Heart right ventricle (tissue), 16 donors: ENCODE data around the gene SKIC2. TPM values are rescaled to one million over a fixed set of nuclear protein-coding genes. Genes with fewer than 3 reads are reported as not detected.
"Not testable (repeated sequence)": the region's sequence is repeated elsewhere in the genome, so short reads cannot be mapped to it uniquely, and the experiment has no call there.

Experiments
- ATAC-seq, 8 donors: fragments of 200-7000 bp; cut with Tn5 transposase; one replicate each; pipeline ENCODE4 v1.9.1; 2020; ENCODE audit warnings: mild to moderate bottlenecking in 8 of 8, moderate library complexity in 8 of 8, moderate number of reproducible peaks in 1 of 8
- DNase-seq, 2 donors: peaks; one replicate each; pipeline ENCODE4 v3.0.0-alpha.2; 2020
- H3K27ac ChIP-seq, 10 donors: fragments of 200-600 bp; sonication (generic) in 2 of 10; one replicate each; pipeline versions ENCODE4 v1.5.0 to v1.8.0; 2020 to 2022; ENCODE audit warnings: mild to moderate bottlenecking in 3 of 10
- H3K27me3 ChIP-seq, 7 donors: fragments of 200-600 bp; one replicate each; pipeline ENCODE4 v1.8.0; 2021 to 2022; ENCODE audit warnings: mild to moderate bottlenecking in 2 of 7
- H3K36me3 ChIP-seq, 9 donors: fragments of 200-600 bp; sonication (generic) in 1 of 9; one replicate each; pipeline versions ENCODE4 v1.5.0 to v1.8.0; 2020 to 2022; ENCODE audit warnings: mild to moderate bottlenecking in 2 of 9
- H3K4me1 ChIP-seq, 9 donors: fragments of 200-600 bp; sonication (generic) in 1 of 9; one replicate each; pipeline versions ENCODE4 v1.5.0 to v1.8.0; 2020 to 2022; ENCODE audit warnings: mild to moderate bottlenecking in 4 of 9
- H3K4me3 ChIP-seq, 10 donors: fragments of 200-600 bp; sonication (generic) in 2 of 10; one replicate each; pipeline versions ENCODE4 v1.5.0 to v1.8.0; 2020 to 2022; ENCODE audit warnings: mild to moderate bottlenecking in 7 of 10, moderate library complexity in 2 of 10
- H3K9me3 ChIP-seq, 11 donors: fragments of 200-600 bp in 10 of 11; sonication (generic) in 2 of 11; one replicate each; pipeline versions ENCODE4 v1.5.0 to v1.8.0; 2013 to 2022; ENCODE audit warnings: mild to moderate bottlenecking in 2 of 11, control low read depth in 1 of 11, moderate library complexity in 1 of 11
- WGBS, 2 donors: extraction: QIAGEN DNeasy Blood & Tissue Kit; methylation state at CpG; one replicate each; pipeline ENCODE4 v1.1.7; 2013; ENCODE audit warnings: inconsistent platforms in 1 of 2; 5-methylcytosine and 5-hydroxymethylcytosine counted together
- intact Hi-C, 10 donors: fragments of 100-400 bp; cut with DNase I; formaldehyde crosslinking; loops; one replicate each; pipeline versions ENCODE4 v1.11.1 to v1.14.2; 2022
- polyA plus RNA-seq, 2 donors: library from polyadenylated mRNA; stranded (reverse); fragments of 200-250 nt; gene quantifications; one replicate each; pipeline ENCODE4 v1.2.3, GENCODE V29; 2013
- total RNA-seq, 10 donors: library from RNA; stranded (reverse); fragmentation: NEBNext Ultra II Directional in 3 of 10; extraction: Animal tissue kit (Norgen Biotek cat#: 25700) in 3 of 10; gene quantifications; one replicate each; pipeline versions ENCODE4 v1.2.1 to v1.2.4, GENCODE V29; 2021 to 2023
- TF ChIP-seq, protein P1 (sequence below), 9 donors: fragments of 200-600 bp; sonication (generic) in 2 of 9; IDR thresholded peaks; one replicate each; pipeline versions ENCODE4 v1.5.0 to v1.8.0; 2021 to 2022; ENCODE audit warnings: antibody characterized with exemption in 9 of 9, mild to moderate bottlenecking in 5 of 9, moderate library complexity in 1 of 9
- donor health status: Arrhythmogenic right ventricular cardiomyopathy.
- donor health status: ischemic (EF 13 %, LVEDD 7.1; RV severe dilation, severe dysfunction).
- donor health status: healthy with polysubstance abuse.
- donor health status: DM: no; HTN: yes; CAD: no.
- donor health status: DM: no; HTN: no; CAD: no.
- donor health status: ischemic (EF 25% LVEDD 6.9; RV normal size, moderate dysfunction).
- donor health status: ischemic (EF 25% LVEDD 5.7; RV mildly dilated, moderate dysfunction).
- donor health status: healthy.
- donor health status: DM: yes; HTN: yes; CAD: no.
- donor health status: Ischemic cardiomyopathy.
- donor health status: ischemic (EF 35%, LVEDD 5.7; RV mildly dilated, moderate dysfunction).
- donor health status: nonischemic (EF 11% LVEDD 7.7; RV severe dilation, severe dysfunction).
- donor health status: DM: yes; HTN: yes; CAD: no.
- donor health status: PGD.
- donor health status: ischemic (EF 29% LVEDD 5.4; RV normal size, mild dysfunction).
- donor health status: nonischemic (EF 23%, LVEDD 6.1; RV moderate dilation, normal function).

The SKIC2 gene
- total and polyA plus RNA-seq, 12 donors, result 21.8 to 67.4 (median 34.4) TPM

DNA sequence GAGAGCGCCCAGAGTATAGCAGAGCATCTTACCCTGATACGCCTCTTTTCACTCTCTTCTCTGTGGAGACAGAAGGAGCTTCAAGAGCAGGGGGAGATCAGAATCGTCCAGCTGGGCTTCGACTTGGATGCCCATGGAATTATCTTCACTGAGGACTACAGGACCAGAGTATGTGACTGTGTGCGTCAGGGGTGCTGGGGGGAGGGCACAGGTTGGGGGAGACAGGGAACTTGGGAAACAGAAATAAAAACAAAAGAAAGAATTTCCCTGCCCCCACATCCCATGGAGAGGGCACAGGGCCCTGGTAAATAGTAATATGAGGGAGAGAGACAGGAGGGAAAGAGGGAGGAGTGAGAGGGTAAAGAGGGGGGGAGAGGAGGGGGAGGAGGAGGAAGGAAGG lies 19.9 kb downstream of the SKIC2 start:
- intact Hi-C loops, result no loop called here
- Histone ChIP-seq H3K27ac (no peak overlapping the region), H3K4me1 (peaks cover 0 to under 1% (median 0%) of the 10 kb centered on the region in 9 donors), H3K9me3 (no peaks in the 10 kb centered on the region), H3K4me3 (no peak overlapping the region), H3K27me3 (no peaks in the 10 kb centered on the region), H3K36me3 (peaks cover 0 to 39% (median 8%) of the 10 kb centered on the region in 9 donors)
- TF ChIP-seq, protein P1, sequence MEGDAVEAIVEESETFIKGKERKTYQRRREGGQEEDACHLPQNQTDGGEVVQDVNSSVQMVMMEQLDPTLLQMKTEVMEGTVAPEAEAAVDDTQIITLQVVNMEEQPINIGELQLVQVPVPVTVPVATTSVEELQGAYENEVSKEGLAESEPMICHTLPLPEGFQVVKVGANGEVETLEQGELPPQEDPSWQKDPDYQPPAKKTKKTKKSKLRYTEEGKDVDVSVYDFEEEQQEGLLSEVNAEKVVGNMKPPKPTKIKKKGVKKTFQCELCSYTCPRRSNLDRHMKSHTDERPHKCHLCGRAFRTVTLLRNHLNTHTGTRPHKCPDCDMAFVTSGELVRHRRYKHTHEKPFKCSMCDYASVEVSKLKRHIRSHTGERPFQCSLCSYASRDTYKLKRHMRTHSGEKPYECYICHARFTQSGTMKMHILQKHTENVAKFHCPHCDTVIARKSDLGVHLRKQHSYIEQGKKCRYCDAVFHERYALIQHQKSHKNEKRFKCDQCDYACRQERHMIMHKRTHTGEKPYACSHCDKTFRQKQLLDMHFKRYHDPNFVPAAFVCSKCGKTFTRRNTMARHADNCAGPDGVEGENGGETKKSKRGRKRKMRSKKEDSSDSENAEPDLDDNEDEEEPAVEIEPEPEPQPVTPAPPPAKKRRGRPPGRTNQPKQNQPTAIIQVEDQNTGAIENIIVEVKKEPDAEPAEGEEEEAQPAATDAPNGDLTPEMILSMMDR (IDR thresholded peaks at IDR 0.05), result no peak
- 84 to 88% methylated on average over 5 of the region's 5 CpGs for WGBS, 2 donors
- ATAC-seq (no peak), DNase-seq (no peak)

DNA sequence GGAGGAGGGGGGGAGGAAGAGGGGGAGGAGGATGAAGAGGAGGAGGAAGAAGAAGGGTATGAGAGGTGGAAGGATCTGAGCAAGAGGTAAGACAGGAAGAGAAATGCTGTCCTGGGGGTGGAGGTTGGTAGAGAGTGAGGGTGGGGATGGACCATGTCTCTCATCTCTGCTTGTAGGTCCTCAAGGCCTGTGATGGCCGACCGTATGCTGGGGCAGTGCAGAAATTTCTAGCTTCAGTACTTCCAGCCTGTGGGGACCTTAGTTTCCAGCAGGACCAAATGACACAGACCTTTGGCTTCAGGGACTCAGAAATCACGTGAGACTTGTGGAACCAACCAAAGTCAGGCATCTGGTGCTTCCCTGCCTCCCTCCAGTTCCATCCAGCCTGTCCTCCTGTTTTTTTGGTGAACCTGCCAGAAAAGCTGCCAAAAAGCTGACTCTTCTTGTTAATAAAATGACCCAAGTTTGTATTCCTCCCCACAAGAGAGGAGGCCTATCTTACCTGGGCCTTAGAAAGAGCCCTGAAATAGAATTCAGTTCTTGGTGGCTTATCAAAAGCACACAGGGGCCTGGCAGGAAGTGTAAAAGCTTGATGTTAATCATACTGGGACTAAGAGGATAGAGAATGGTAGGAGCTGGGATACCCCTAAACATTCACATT lies 20.4 kb downstream of the SKIC2 start:
- Histone ChIP-seq H3K9me3 (no peaks in the 10 kb centered on the region), H3K27ac (no peak overlapping the region), H3K4me1 (no peaks in the 10 kb centered on the region), H3K4me3 (no peak overlapping the region), H3K27me3 (no peaks in the 10 kb centered on the region), H3K36me3 (peaks cover 0 to 33% (median 8%) of the 10 kb centered on the region in 9 donors)
- DNase-seq, result no peak
- no peak for ATAC-seq
- intact Hi-C loops, result no loop called here
- TF ChIP-seq, protein P1 (IDR thresholded peaks at IDR 0.05), result no peak
- WGBS, 2 donors, result 86 to 88% methylated on average over 3 of the region's 3 CpGs

DNA sequence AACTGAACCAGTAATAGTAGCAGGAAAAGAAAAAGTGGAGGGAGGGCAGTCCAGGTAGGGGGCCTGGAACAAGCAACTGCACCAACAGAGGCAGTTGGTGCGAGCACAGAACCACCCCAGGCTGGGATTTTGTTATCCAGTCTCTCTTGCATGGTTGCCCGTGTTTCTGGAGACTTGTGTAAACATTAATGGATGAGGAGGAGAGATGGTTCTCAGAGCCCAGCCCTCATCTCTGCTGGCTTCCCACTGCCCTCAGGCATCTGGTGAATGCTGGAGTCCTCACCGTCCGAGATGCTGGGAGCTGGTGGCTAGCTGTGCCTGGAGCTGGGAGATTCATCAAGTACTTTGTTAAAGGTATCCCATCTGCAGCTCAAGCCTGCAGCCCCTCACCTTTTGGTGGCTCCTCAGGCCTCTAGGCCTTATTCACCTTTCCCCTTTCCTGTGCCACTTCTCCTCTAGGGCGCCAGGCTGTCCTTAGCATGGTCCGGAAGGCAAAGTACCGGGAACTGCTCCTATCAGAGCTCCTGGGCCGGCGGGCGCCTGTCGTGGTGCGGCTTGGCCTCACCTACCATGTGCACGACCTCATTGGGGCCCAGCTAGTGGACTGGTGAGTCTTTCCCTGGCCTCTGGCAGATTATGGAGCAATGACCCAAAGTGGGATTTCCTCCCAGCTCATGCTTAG lies 21.4 kb downstream of the SKIC2 start:
- ATAC-seq, H3K4me1 ChIP-seq, H3K4me3 ChIP-seq, H3K9me3 ChIP-seq, DNase-seq, H3K27ac ChIP-seq, H3K27me3 ChIP-seq, intact Hi-C loops: not testable (repeated sequence)
- WGBS, 2 donors, result 93 to 98% methylated on average over 12 to 13 of the region's 13 CpGs
- peaks cover 0 to 25% (median 8%) of the 10 kb centered on the region in 9 donors for H3K36me3 ChIP-seq

DNA sequence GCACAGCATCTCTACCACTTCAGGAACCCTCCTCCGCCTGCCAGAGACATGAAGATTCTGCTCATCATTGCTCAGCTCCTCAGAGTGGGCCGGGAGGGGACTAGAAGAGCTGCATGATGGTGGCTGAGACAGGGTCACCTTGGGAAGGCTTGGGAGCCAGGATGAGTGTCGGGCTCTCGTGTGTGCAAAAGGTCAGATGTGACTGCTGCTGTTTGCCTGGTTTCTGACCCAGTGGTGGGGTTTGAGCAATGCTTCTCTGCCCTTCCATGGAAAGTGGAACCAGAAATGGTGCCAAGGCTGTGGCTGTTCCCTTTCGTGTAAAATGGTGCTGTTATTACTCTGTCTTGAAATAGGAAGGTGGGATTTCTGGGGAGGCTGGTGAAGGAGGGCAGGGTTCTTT lies 22.0 kb downstream of the SKIC2 start:
- ATAC-seq, H3K4me3 ChIP-seq, H3K27me3 ChIP-seq, H3K27ac ChIP-seq, H3K9me3 ChIP-seq, DNase-seq, H3K4me1 ChIP-seq, intact Hi-C loops: not testable (repeated sequence)
- WGBS, 2 donors, result no CpG with 5 or more reads among the region's 5 CpGs
- peaks cover 0 to 22% (median 8%) of the 10 kb centered on the region in 9 donors for H3K36me3 ChIP-seq

DNA sequence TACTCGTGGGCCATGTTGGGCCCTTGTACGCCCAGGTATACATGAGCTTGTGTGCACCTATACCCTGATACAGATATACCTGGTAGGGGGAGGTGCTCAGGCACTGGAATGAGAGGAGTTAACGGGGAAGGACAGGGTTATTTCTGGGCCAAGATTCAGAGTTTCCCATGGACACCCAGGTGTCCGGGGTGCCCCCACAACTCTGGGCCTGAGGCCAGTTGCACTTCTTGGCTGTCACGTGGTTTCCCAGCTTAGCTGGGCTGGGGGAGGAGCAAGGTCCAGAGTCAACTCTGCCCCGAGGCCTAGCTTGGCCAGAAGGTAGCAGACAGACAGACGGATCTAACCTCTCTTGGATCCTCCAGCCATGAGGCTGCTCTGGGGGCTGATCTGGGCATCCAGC lies 22.8 kb downstream of the SKIC2 start, which contains the start of gene C4A:
Gene C4A, plus strand, starts transcription at position 314 of the 400 bp plus-strand sequence. Its CDS starts 51 bp downstream, at position 365.
- H3K27me3 ChIP-seq, H3K4me1 ChIP-seq, H3K4me3 ChIP-seq, DNase-seq, H3K9me3 ChIP-seq, intact Hi-C loops, H3K27ac ChIP-seq: not testable (repeated sequence)
- ATAC-seq, result peak; percentile 60 to 95 (median 86)
- no CpG with 5 or more reads among the region's 7 CpGs for WGBS, 2 donors
- peaks cover 0 to 22% (median 8%) of the 10 kb centered on the region in 9 donors for H3K36me3 ChIP-seq

DNA sequence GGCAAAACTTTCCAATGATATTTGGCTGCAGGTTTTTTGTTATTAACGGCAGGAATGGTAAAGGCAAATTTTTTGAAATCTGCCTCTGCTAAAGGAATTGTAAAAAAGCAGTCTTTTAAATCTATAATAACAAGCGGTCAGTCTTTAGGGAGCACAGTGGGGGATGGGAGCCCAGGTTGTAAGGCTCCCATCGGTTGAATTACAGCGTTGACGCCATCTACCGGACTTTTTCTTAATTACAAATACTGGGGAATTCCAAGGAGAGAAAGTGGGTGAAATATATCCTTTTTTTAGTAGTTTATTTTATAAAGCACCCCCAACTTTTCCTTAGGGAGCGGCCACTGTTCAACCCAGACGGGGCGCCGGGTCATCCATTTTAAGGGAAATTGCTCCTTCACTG lies 30.4 kb downstream of the SKIC2 start:
- H3K36me3 ChIP-seq, H3K4me1 ChIP-seq, DNase-seq, ATAC-seq, H3K4me3 ChIP-seq, H3K27ac ChIP-seq, intact Hi-C loops, H3K27me3 ChIP-seq, H3K9me3 ChIP-seq: not testable (repeated sequence)
- WGBS, 2 donors, result no CpG with 5 or more reads among the region's 10 CpGs

DNA sequence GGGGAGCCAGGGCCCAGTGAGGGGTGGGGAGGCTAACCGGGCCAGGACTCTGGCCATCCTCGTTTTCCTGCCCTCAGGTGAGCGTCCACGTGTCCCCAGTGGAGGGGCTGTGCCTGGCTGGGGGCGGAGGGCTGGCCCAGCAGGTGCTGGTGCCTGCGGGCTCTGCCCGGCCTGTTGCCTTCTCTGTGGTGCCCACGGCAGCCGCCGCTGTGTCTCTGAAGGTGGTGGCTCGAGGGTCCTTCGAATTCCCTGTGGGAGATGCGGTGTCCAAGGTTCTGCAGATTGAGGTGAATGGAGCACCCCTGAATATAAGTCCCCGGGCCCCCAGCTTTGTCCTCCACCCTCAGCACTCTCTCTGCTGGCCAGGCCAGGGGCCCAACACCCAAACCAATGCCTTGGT lies 35.4 kb downstream of the SKIC2 start:
- H3K4me3 ChIP-seq, H3K4me1 ChIP-seq, ATAC-seq, H3K27me3 ChIP-seq, H3K9me3 ChIP-seq, H3K36me3 ChIP-seq, DNase-seq, intact Hi-C loops, H3K27ac ChIP-seq: not testable (repeated sequence)
- WGBS, 2 donors, result 98 to 100% methylated on average over 8 to 9 of the region's 14 CpGs

DNA sequence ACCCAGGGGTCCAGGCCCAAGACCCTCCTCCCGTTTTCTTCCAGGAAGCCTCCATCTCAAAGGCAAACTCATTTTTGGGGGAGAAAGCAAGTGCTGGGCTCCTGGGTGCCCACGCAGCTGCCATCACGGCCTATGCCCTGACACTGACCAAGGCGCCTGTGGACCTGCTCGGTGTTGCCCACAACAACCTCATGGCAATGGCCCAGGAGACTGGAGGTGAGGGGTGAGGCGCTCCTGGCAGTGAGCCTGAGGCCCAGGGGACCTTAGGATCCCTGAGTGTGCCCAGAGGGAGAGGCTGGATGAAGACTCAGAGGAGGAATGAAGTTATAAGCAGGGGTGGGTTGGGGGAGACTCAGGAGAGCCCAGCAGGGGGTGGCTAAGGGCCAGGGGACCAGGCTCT lies 37.4 kb downstream of the SKIC2 start:
- DNase-seq, H3K36me3 ChIP-seq, ATAC-seq, H3K9me3 ChIP-seq, H3K4me3 ChIP-seq, intact Hi-C loops, H3K4me1 ChIP-seq, H3K27ac ChIP-seq, H3K27me3 ChIP-seq: not testable (repeated sequence)
- WGBS, 2 donors, result 94 to 95% methylated on average over 5 to 6 of the region's 6 CpGs

DNA sequence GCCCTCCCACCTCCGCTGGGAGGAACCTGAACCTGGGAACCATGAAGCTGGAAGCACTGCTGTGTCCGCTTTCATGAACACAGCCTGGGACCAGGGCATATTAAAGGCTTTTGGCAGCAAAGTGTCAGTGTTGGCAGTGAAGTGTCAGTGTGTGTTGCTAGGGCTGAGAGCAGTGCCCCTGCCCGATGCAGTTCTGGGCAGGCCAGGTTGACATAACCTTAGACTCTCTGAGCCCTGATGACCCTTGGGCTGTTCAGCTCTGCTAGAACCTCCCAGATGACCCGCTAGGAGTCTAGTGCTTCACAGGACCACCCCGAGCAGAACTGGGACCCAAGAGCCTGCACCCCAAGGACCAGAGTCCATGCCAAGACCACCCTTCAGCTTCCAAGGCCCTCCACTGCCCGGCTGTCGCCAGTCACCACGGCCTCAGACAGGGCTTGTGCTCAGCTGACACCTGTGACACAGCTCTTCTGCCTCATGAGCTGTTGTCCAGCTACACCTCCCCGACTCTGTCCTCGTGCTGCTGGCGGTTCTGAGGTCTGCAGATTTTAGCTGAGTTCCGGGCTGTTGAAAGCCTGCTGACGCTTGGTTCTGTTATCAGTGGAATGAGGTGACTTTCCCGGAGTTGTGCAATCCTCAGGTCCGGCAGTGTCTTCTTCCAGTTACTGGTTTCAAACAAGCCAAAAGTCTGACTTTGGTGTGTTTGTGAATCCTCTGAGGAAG lies 43.7 kb downstream of the SKIC2 start:
- DNase-seq, intact Hi-C loops, H3K9me3 ChIP-seq, H3K27ac ChIP-seq, H3K27me3 ChIP-seq, H3K4me3 ChIP-seq, H3K36me3 ChIP-seq, H3K4me1 ChIP-seq: not testable (repeated sequence)
- WGBS, 2 donors, result no CpG with 5 or more reads among the region's 15 CpGs
- ATAC-seq, result peak in 6 of 8 donors; percentile 9 to 59 (median 34)
